Nasal cavity respiratory epithelium epithelial cell of viscerocranial mucosa (primary cell): ENCODE data around the gene MAB21L3. TPM values are rescaled to one million over a fixed set of nuclear protein-coding genes. Genes with fewer than 3 reads are reported as not detected.

Experiments used
- total RNA-seq: library from RNA; depleted of rRNA; stranded (reverse); fragments of >200 nt; gene quantifications from 2 replicates; pipeline ENCODE4 v1.2.3, GENCODE V29; 2014

Gene MAB21L3
- 1.0 and 1.4 TPM in 2 replicates for total RNA-seq

DNA sequence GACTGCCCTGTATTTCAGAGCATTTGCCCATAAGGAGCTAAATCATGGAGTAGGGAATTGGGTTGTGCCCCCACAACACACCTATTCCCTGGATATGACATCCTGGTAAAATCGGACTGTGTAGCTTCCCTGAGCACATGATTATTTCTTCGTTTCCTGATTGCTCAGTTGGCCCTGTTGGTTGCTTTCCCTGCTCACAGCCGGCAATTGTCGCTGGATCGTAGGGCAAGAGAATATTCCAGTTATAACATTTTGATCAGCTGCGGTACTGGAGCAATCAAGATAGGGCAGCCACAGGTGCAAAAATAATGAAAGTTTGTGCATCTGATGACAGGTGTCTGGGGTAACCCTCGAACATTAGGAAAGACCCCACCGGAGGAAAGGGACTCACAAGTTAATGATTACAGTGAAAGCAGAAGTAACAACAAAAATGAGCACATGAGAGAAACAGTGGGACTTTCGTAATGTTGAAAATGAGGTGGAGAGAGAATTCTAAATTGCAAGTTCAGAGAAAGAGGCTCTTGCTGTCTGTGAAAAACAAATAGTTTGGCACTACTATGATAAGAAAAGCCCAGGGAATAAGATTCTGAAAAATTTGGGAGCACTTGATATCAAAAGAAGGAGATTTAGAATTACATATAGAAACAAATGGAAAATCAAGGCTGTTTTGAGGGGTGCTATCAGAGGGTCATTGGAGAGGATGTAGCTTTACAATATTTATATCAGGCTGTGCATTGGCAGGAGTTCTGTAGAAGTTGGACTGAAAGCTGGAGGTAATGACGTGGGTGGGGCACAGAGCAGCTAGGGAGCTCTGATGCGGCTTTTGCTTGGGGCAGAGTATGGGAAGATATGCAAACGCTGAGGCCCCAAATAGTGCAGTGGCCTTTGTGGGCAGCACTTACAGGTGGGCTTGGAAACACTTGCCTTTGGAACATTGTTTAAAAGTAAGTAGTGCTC lies at the start of gene MAB21L3:
Gene MAB21L3, plus strand, starts transcription at position 833 of the 957 bp plus-strand sequence. CDS start 1,217 bp downstream, outside the sequence.

Other genes with a start within 250 kb of the MAB21L3 start
- 34.2 and 38.5 TPM in 2 replicates for gene SLC22A15, start 134.9 kb upstream of the MAB21L3 start, total RNA-seq